Measurements from ENCODE around the gene CLDN11. TPM values are rescaled to one million over a fixed set of nuclear protein-coding genes. Genes with fewer than 3 reads are reported as not detected.

The CLDN11 gene
- total RNA-seq, 1 experiment from 2014 or later = 12.1 TPM

DNA sequence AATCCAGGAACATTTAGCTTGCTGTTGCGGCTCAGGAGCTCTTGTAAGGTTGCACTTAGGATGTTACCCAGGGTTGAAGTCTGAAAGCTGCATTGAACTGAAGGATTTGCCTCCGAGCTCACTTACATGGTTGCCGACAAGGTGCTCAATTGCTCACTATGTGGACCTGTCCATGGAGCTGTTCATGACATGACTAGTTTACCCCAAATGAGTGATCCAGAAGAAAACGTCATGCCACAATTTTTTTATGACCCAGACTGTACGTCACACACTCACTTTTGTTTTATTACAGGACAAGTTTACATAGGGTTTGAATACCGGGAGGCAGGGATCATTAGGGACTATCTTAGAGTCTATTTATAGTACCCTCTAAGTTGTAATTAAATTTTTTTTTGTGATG, 21.0 kb upstream of the CLDN11 start:
- Mint-ChIP-seq H3K27ac (peak overlapping the region; percentile 29; the same call in 1 of the 2 replicates), H3K36me3 (peaks cover 8% of the 10 kb centered on the region), H3K4me3 (no peak overlapping the region), H3K4me1 (no peaks in the 10 kb centered on the region), H3K9me3 (no peaks in the 10 kb centered on the region), H3K27me3 (ENCODE audit: low read depth) (no peaks in the 10 kb centered on the region)
- DNase-seq (ENCODE audit: low spot score) (no peak), ATAC-seq (no peak; the same call in 1 of the 2 replicates)
- ChIA-PET POLR2A (interaction anchor here (0.6 to 1.5 kb wide), 4 partner anchors 14 to 89 kb away, joined by 5 to 8 read pairs (median 6); no protein-coding TSS in a partner anchor), CTCF (interaction anchor here (1.8 to 2.1 kb wide), 2 partner anchors 13 to 16 kb away, joined by 9 to 11 read pairs; no protein-coding TSS in a partner anchor)
- TF ChIP-seq NFE2L1 (CRISPR knock-in tag; IDR thresholded peaks at IDR 0.05) (no peak), RELA (CRISPR knock-in tag; IDR thresholded peaks at IDR 0.05; ENCODE audit: borderline replicate concordance) (no peak), FOXJ3 (CRISPR knock-in tag; IDR thresholded peaks at IDR 0.05; ENCODE audit: borderline replicate concordance) (no peak), FOXK1 (CRISPR knock-in tag; IDR thresholded peaks at IDR 0.05) (no peak), IRF2 (CRISPR knock-in tag; IDR thresholded peaks at IDR 0.05; ENCODE audit: borderline replicate concordance, low read depth) (no peak), MXD4 (CRISPR knock-in tag; IDR thresholded peaks at IDR 0.05; ENCODE audit: borderline replicate concordance) (no peak), EMX1 (CRISPR knock-in tag; IDR thresholded peaks at IDR 0.05) (peak; percentile 44; the same call in 1 of the 2 replicates), NFYB (CRISPR knock-in tag; conservative IDR thresholded peaks at IDR 0.05; ENCODE audit: low read depth) (no peak)
- TF ChIP-seq, protein P1, sequence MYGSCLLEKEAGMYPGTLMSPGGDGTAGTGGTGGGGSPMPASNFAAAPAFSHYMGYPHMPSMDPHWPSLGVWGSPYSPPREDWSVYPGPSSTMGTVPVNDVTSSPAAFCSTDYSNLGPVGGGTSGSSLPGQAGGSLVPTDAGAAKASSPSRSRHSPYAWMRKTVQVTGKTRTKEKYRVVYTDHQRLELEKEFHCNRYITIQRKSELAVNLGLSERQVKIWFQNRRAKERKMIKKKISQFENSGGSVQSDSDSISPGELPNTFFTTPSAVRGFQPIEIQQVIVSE (CRISPR knock-in tag; IDR thresholded peaks at IDR 0.05; ENCODE audit: borderline replicate concordance) = no peak

GRCh38 chr3:170405101-170405500, 13.6 kb upstream of the CLDN11 start:
- H3K27me3 Mint-ChIP-seq (ENCODE audit: low read depth) = no peaks in the 10 kb centered on the region
- H3K4me1 Mint-ChIP-seq = no peaks in the 10 kb centered on the region
- H3K4me3 Mint-ChIP-seq = no peak overlapping the region
- no peaks in the 10 kb centered on the region for H3K36me3 Mint-ChIP-seq
- POLR2A ChIA-PET = no interaction called here
- CTCF ChIA-PET = interaction anchor here (2.4 kb wide), 1 partner anchor 8 kb away, joined by 17 read pairs; no protein-coding TSS in a partner anchor
- ATAC-seq (no peak), DNase-seq (ENCODE audit: low spot score) (no peak)
- no peak for TF ChIP-seq NR3C1 (CRISPR knock-in tag; conservative IDR thresholded peaks at IDR 0.05; ENCODE audit: low read depth)
- TF ChIP-seq RORB (CRISPR knock-in tag; IDR thresholded peaks at IDR 0.05) = no peak
- no peak for TF ChIP-seq TEAD4 (CRISPR knock-in tag; IDR thresholded peaks at IDR 0.05)
- no peak overlapping the region for H3K27ac Mint-ChIP-seq
- H3K9me3 Mint-ChIP-seq = no peaks in the 10 kb centered on the region

- Mint-ChIP-seq H3K27me3 (ENCODE audit: low read depth) (no peaks in the 10 kb centered on the region), H3K27ac (no peak overlapping the region), H3K4me3 (no peak overlapping the region), H3K4me1 (peaks cover 13% of the 10 kb centered on the region), H3K36me3 (no peaks in the 10 kb centered on the region), H3K9me3 (no peaks in the 10 kb centered on the region)
- POLR2A ChIA-PET = no interaction called here
- ATAC-seq (no peak), DNase-seq (ENCODE audit: low spot score) (no peak)
- CTCF ChIA-PET = interaction anchor here (0.8 to 5.0 kb wide), 10 partner anchors 9 to 637 kb away, joined by 3 to 138 read pairs (median 4); partner anchors contain the start of gene CLDN11
- TF ChIP-seq, protein P2, sequence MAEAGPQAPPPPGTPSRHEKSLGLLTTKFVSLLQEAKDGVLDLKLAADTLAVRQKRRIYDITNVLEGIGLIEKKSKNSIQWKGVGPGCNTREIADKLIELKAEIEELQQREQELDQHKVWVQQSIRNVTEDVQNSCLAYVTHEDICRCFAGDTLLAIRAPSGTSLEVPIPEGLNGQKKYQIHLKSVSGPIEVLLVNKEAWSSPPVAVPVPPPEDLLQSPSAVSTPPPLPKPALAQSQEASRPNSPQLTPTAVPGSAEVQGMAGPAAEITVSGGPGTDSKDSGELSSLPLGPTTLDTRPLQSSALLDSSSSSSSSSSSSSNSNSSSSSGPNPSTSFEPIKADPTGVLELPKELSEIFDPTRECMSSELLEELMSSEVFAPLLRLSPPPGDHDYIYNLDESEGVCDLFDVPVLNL (CRISPR knock-in tag; IDR thresholded peaks at IDR 0.05; ENCODE audit: borderline replicate concordance, low read depth) = no peak
- TF ChIP-seq ZNF425 (CRISPR knock-in tag; conservative IDR thresholded peaks at IDR 0.05) (no peak), OVOL2 (CRISPR knock-in tag; IDR thresholded peaks at IDR 0.05; ENCODE audit: borderline replicate concordance) (no peak), ELF4 (CRISPR knock-in tag; IDR thresholded peaks at IDR 0.05; ENCODE audit: low read depth) (no peak), ZNF138 (CRISPR knock-in tag; conservative IDR thresholded peaks at IDR 0.05) (no peak), GABPB1 (CRISPR knock-in tag; IDR thresholded peaks at IDR 0.05) (no peak), RELA (CRISPR knock-in tag; IDR thresholded peaks at IDR 0.05; ENCODE audit: borderline replicate concordance) (no peak), IRF1 (CRISPR knock-in tag; IDR thresholded peaks at IDR 0.05) (no peak), NFATC4 (CRISPR knock-in tag; IDR thresholded peaks at IDR 0.05) (no peak), NFYB (CRISPR knock-in tag; conservative IDR thresholded peaks at IDR 0.05; ENCODE audit: low read depth) (no peak), CREB1 (CRISPR knock-in tag; IDR thresholded peaks at IDR 0.05) (no peak), JUN (CRISPR knock-in tag; IDR thresholded peaks at IDR 0.05) (no peak), ZNF416 (CRISPR knock-in tag; IDR thresholded peaks at IDR 0.05) (no peak)
- TF ChIP-seq, protein P3, sequence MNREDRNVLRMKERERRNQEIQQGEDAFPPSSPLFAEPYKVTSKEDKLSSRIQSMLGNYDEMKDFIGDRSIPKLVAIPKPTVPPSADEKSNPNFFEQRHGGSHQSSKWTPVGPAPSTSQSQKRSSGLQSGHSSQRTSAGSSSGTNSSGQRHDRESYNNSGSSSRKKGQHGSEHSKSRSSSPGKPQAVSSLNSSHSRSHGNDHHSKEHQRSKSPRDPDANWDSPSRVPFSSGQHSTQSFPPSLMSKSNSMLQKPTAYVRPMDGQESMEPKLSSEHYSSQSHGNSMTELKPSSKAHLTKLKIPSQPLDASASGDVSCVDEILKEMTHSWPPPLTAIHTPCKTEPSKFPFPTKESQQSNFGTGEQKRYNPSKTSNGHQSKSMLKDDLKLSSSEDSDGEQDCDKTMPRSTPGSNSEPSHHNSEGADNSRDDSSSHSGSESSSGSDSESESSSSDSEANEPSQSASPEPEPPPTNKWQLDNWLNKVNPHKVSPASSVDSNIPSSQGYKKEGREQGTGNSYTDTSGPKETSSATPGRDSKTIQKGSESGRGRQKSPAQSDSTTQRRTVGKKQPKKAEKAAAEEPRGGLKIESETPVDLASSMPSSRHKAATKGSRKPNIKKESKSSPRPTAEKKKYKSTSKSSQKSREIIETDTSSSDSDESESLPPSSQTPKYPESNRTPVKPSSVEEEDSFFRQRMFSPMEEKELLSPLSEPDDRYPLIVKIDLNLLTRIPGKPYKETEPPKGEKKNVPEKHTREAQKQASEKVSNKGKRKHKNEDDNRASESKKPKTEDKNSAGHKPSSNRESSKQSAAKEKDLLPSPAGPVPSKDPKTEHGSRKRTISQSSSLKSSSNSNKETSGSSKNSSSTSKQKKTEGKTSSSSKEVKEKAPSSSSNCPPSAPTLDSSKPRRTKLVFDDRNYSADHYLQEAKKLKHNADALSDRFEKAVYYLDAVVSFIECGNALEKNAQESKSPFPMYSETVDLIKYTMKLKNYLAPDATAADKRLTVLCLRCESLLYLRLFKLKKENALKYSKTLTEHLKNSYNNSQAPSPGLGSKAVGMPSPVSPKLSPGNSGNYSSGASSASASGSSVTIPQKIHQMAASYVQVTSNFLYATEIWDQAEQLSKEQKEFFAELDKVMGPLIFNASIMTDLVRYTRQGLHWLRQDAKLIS (CRISPR knock-in tag; IDR thresholded peaks at IDR 0.05; ENCODE audit: borderline replicate concordance) = no peak
Measured at GRCh38 chr3:170410428-170411029, 8.1 kb upstream of the CLDN11 start.

Measured in WTC11 (cell line).